GM23338 (cell line): Measurements from ENCODE around the gene SLC35B1. TPM values are rescaled to one million over a fixed set of nuclear protein-coding genes. Genes with fewer than 3 reads are reported as not detected.
A peak's percentile ranks its signal among the peaks of the same experiment; 100 is the strongest.

Experiments
- ATAC-seq: fragments of 200-7000 bp; cut with Tn5 transposase; 3 replicates; pipeline ENCODE4 v1.9.1; 2020
- DNase-seq: peaks from one replicate; pipeline ENCODE4 v3.0.0-alpha.2; 2015; ENCODE audit warnings: low spot score
- H2AFZ ChIP-seq: fragments of 200-600 bp; sonication (generic); 2 replicates; pipeline ENCODE4 v1.8.0; 2016; ENCODE audit warnings: antibody characterized with exemption, mild to moderate bottlenecking, moderate library complexity
- H3F3A ChIP-seq: fragments of 200-600 bp; sonication (generic); replicated peaks from 2 replicates; pipeline ENCODE4 v1.8.0; 2017; ENCODE audit warnings: antibody characterized with exemption, mixed run types, low read depth
- H3K27ac ChIP-seq: fragments of 200-600 bp; sonication (generic); 2 replicates; pipeline ENCODE4 v1.6.1; 2016; ENCODE audit warnings: low read depth
- H3K27me3 ChIP-seq: fragments of 200-600 bp; sonication (generic); 2 replicates; pipeline ENCODE4 v1.8.0; 2016; ENCODE audit warnings: mild to moderate bottlenecking, mixed run types, moderate library complexity; ENCODE audit not compliant: insufficient read depth
- H3K36me3 ChIP-seq: fragments of 200-600 bp; sonication (generic); 2 replicates; pipeline ENCODE4 v1.8.0; 2016; ENCODE audit warnings: mild to moderate bottlenecking; ENCODE audit not compliant: insufficient read depth
- H3K4me1 ChIP-seq: fragments of 200-600 bp; sonication (generic); 2 replicates; pipeline ENCODE4 v1.8.0; 2016; ENCODE audit warnings: mild to moderate bottlenecking, moderate library complexity; ENCODE audit not compliant: insufficient read depth
- H3K4me2 ChIP-seq: fragments of 200-600 bp; sonication (generic); 2 replicates; pipeline ENCODE4 v1.7.1; 2017; ENCODE audit warnings: mixed run types
- H3K4me3 ChIP-seq: fragments of 200-600 bp; sonication (generic); 2 replicates; pipeline ENCODE4 v1.6.1; 2016; ENCODE audit warnings: mixed run types
- H3K79me2 ChIP-seq: fragments of 200-600 bp; sonication (generic); replicated peaks from 2 replicates; pipeline ENCODE4 v1.8.0; 2017; ENCODE audit warnings: mild to moderate bottlenecking; ENCODE audit not compliant: insufficient read depth
- H3K9me2 ChIP-seq: fragments of 200-600 bp; sonication (generic); 2 replicates; pipeline ENCODE4 v1.8.0; 2017; ENCODE audit not compliant: insufficient read depth
- H4K20me1 ChIP-seq: fragments of 200-600 bp; sonication (generic); replicated peaks from 2 replicates; pipeline ENCODE4 v1.8.0; 2017; ENCODE audit warnings: mild to moderate bottlenecking; ENCODE audit not compliant: insufficient read depth
- H3K27ac Mint-ChIP-seq: 2 replicates; pipeline ENCODE4 v1.8.0; 2020; ENCODE audit warnings: inconsistent platforms, mild to moderate bottlenecking, moderate library complexity, mixed read lengths
- H3K27me3 Mint-ChIP-seq: 3 replicates; pipeline ENCODE4 v1.8.0; 2022; ENCODE audit warnings: low read depth, mild to moderate bottlenecking, moderate library complexity, mixed read lengths, inconsistent platforms; ENCODE audit not compliant: insufficient read depth, poor library complexity
- H3K36me3 Mint-ChIP-seq: 3 replicates; pipeline ENCODE4 v1.8.0; 2021; ENCODE audit warnings: low read depth, mild to moderate bottlenecking, inconsistent platforms, moderate library complexity, mixed read lengths
- H3K4me1 Mint-ChIP-seq: 3 replicates; pipeline ENCODE4 v1.8.0; 2020; ENCODE audit warnings: mild to moderate bottlenecking, inconsistent platforms, mixed read lengths
- H3K4me3 Mint-ChIP-seq: 3 replicates; pipeline ENCODE4 v1.8.0; 2021; ENCODE audit warnings: moderate library complexity, mild to moderate bottlenecking, inconsistent platforms, mixed read lengths
- H3K9me3 Mint-ChIP-seq: 3 replicates; pipeline ENCODE4 v1.8.0; 2020; ENCODE audit warnings: moderate library complexity, mild to moderate bottlenecking, inconsistent platforms, mixed read lengths
- CREB1 ChIP-seq: fragments of 250-450 bp; sonication (Bioruptor Pico); IDR thresholded peaks from 2 replicates; pipeline ENCODE4 v1.5.0; 2020; ENCODE audit warnings: low read depth, mild to moderate bottlenecking, moderate library complexity
- POLR2AphosphoS5 ChIP-seq: IDR thresholded peaks from 2 replicates; pipeline ENCODE4 v1.6.1; 2016; ENCODE audit warnings: antibody characterized with exemption, low read depth
- ZNF331 ChIP-seq: fragments of 250-450 bp; sonication (Bioruptor Pico); IDR thresholded peaks from 2 replicates; pipeline ENCODE4 v1.5.0; 2020; ENCODE audit warnings: low read depth, mild to moderate bottlenecking, moderate library complexity
- polyA plus RNA-seq: library from polyadenylated mRNA; unstranded; fragments of >200 nt; fragmentation: Nextera tagmentation; extraction: Ambion mirVana; gene quantifications from 2 replicates; pipeline ENCODE4 v1.2.1, GENCODE V29; 2016
- total RNA-seq: library from RNA; depleted of rRNA; stranded (reverse); fragments of >200 nt; shearing (Covaris generic); gene quantifications from 2 replicates; pipeline ENCODE4 v1.2.3, GENCODE V29; 2014
- TF ChIP-seq, protein P1 (sequence below), 2 experiments: fragments of 200-600 bp in 1 of 2; sonication (generic) in 1 of 2; conservative IDR thresholded peaks; 2 replicates each; pipeline versions ENCODE4 v1.5.1 to v1.6.1; 2016 to 2017; ENCODE audit warnings: antibody characterized with exemption in 2 of 2, low read depth in 2 of 2, mild to moderate bottlenecking in 2 of 2, moderate library complexity in 1 of 2
- TF ChIP-seq, protein P2 (sequence below): fragments of 250-450 bp; sonication (Bioruptor Pico); IDR thresholded peaks from 2 replicates; pipeline ENCODE4 v1.5.0; 2020; ENCODE audit warnings: mild to moderate bottlenecking, moderate library complexity
- TF ChIP-seq, protein P3 (sequence below): IDR thresholded peaks from 2 replicates; pipeline ENCODE4 v1.6.1; 2016; ENCODE audit warnings: antibody characterized with exemption

The SLC35B1 gene
- total and polyA plus RNA-seq, 2 experiments from 2014 or later = 56.7 to 58.9 TPM

DNA sequence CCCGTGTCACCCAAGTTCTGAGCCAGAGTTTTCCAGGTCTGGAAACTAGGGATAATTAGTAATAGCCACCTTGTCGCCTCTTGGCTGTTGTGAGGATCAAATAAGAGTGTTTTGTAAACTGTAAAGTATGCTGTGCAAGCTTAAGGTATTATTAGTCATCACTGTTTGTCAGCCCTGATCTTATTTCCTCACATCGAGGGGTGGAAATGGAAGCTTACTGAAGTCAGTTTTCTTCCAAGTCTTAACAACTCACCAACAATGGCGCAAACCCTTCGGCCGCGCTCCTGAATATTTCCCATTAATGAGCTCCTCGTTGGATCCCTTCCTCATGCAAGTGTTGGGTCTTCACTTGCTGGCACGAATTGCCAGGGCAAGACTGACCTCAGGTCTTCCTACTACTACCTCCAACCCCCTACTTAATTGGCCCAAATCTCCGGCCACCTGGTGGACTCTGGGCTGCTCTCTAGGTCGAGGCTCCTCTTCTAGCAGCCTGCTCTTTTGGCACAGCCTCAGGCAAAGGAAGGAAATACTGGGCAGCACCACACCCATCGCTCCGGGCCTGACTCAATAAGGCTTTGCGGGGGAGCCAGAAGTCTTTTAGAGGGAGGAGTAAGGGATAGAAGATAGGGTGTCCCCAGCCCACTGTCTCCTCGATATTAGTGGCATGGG lies 885 bp upstream of the SLC35B1 start:
- no peak overlapping the region for H2AFZ ChIP-seq
- peaks cover 14% of the 10 kb centered on the region; the same call in 1 of the 2 replicates for H3F3A ChIP-seq
- peak overlapping the region; percentile 73 for H3K27ac ChIP-seq
- peaks cover 3% of the 10 kb centered on the region; the same call in 1 of the 2 replicates for H3K4me1 ChIP-seq
- H3K79me2 ChIP-seq = peaks cover 13% of the 10 kb centered on the region
- H3K4me3 Mint-ChIP-seq = peak overlapping the region; percentile 92; the same call in 2 of the 3 replicates
- no peak overlapping the region for H3K4me2 ChIP-seq
- ATAC-seq = peak; percentile 15
- H3K27me3 ChIP-seq = no peaks in the 10 kb centered on the region
- no peaks in the 10 kb centered on the region for H3K9me3 Mint-ChIP-seq
- peaks cover 16% of the 10 kb centered on the region for H3K4me1 Mint-ChIP-seq
- TF ChIP-seq, protein P1, sequence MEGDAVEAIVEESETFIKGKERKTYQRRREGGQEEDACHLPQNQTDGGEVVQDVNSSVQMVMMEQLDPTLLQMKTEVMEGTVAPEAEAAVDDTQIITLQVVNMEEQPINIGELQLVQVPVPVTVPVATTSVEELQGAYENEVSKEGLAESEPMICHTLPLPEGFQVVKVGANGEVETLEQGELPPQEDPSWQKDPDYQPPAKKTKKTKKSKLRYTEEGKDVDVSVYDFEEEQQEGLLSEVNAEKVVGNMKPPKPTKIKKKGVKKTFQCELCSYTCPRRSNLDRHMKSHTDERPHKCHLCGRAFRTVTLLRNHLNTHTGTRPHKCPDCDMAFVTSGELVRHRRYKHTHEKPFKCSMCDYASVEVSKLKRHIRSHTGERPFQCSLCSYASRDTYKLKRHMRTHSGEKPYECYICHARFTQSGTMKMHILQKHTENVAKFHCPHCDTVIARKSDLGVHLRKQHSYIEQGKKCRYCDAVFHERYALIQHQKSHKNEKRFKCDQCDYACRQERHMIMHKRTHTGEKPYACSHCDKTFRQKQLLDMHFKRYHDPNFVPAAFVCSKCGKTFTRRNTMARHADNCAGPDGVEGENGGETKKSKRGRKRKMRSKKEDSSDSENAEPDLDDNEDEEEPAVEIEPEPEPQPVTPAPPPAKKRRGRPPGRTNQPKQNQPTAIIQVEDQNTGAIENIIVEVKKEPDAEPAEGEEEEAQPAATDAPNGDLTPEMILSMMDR (conservative IDR thresholded peaks at IDR 0.05; ENCODE audit: low read depth in 2 of 2) = peak in 1 of 2 experiments; percentile 6; a peak in 1 of 4 replicates
- no peak for TF ChIP-seq CREB1 (CRISPR knock-in tag)
- peak overlapping the region; percentile 76 for H3K27ac Mint-ChIP-seq
- no peaks in the 10 kb centered on the region for H4K20me1 ChIP-seq
- peaks cover 35% of the 10 kb centered on the region for H3K36me3 Mint-ChIP-seq
- H3K36me3 ChIP-seq = peaks cover 12% of the 10 kb centered on the region
- no peaks in the 10 kb centered on the region for H3K9me2 ChIP-seq
- DNase-seq = peak; percentile 61
- H3K27me3 Mint-ChIP-seq = peaks cover 10% of the 10 kb centered on the region
- H3K4me3 ChIP-seq = no peak overlapping the region

DNA sequence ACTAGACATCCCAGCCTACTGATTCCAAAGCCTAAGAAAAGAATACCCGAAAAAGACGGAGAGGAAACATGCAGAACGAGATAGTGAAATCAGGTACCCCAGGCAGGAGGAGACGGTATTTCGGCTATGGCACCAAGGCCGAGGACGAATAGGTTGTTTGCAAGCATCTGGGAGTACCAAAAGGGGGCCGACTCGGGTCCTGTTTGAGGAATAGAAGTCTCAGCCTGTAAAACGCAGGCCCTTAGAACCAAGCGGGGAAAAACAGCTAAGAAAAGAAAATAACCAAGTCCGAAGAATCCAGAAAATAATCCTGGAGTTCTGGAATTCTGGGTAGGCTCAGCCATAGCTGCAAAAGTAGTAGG lies 537 bp downstream of the SLC35B1 start:
- peaks cover 42% of the 10 kb centered on the region for H3K36me3 Mint-ChIP-seq

More for the DNA sequence above, 537 bp downstream of the SLC35B1 start:
- H3K9me2 ChIP-seq = no peaks in the 10 kb centered on the region
- H3K36me3 ChIP-seq = peaks cover 18% of the 10 kb centered on the region
- peak overlapping the region; percentile 100 for H3K27ac Mint-ChIP-seq
- peaks cover 13% of the 10 kb centered on the region for H3K79me2 ChIP-seq
- H3K4me3 Mint-ChIP-seq = peak overlapping the region; percentile 92
- H2AFZ ChIP-seq = peak overlapping the region; percentile 2
- peak; percentile 43 for DNase-seq
- H3K27me3 Mint-ChIP-seq = peaks cover 8% of the 10 kb centered on the region
- H3K27ac ChIP-seq = peak overlapping the region; percentile 76; the same call in 1 of the 2 replicates
- no peak for ATAC-seq
- no peaks in the 10 kb centered on the region for H3K27me3 ChIP-seq
- H4K20me1 ChIP-seq = no peaks in the 10 kb centered on the region
- H3F3A ChIP-seq = peaks cover 14% of the 10 kb centered on the region; the same call in 1 of the 2 replicates
- H3K4me3 ChIP-seq = peak overlapping the region; percentile 99
- peaks cover 3% of the 10 kb centered on the region; the same call in 1 of the 2 replicates for H3K4me1 ChIP-seq
- peak overlapping the region; percentile 98 for H3K4me2 ChIP-seq
- peaks cover 16% of the 10 kb centered on the region for H3K4me1 Mint-ChIP-seq
- TF ChIP-seq CREB1 (CRISPR knock-in tag) (no peak), POLR2AphosphoS5 (no peak), ZNF331 (CRISPR knock-in tag) (no peak)
- TF ChIP-seq, protein P2, sequence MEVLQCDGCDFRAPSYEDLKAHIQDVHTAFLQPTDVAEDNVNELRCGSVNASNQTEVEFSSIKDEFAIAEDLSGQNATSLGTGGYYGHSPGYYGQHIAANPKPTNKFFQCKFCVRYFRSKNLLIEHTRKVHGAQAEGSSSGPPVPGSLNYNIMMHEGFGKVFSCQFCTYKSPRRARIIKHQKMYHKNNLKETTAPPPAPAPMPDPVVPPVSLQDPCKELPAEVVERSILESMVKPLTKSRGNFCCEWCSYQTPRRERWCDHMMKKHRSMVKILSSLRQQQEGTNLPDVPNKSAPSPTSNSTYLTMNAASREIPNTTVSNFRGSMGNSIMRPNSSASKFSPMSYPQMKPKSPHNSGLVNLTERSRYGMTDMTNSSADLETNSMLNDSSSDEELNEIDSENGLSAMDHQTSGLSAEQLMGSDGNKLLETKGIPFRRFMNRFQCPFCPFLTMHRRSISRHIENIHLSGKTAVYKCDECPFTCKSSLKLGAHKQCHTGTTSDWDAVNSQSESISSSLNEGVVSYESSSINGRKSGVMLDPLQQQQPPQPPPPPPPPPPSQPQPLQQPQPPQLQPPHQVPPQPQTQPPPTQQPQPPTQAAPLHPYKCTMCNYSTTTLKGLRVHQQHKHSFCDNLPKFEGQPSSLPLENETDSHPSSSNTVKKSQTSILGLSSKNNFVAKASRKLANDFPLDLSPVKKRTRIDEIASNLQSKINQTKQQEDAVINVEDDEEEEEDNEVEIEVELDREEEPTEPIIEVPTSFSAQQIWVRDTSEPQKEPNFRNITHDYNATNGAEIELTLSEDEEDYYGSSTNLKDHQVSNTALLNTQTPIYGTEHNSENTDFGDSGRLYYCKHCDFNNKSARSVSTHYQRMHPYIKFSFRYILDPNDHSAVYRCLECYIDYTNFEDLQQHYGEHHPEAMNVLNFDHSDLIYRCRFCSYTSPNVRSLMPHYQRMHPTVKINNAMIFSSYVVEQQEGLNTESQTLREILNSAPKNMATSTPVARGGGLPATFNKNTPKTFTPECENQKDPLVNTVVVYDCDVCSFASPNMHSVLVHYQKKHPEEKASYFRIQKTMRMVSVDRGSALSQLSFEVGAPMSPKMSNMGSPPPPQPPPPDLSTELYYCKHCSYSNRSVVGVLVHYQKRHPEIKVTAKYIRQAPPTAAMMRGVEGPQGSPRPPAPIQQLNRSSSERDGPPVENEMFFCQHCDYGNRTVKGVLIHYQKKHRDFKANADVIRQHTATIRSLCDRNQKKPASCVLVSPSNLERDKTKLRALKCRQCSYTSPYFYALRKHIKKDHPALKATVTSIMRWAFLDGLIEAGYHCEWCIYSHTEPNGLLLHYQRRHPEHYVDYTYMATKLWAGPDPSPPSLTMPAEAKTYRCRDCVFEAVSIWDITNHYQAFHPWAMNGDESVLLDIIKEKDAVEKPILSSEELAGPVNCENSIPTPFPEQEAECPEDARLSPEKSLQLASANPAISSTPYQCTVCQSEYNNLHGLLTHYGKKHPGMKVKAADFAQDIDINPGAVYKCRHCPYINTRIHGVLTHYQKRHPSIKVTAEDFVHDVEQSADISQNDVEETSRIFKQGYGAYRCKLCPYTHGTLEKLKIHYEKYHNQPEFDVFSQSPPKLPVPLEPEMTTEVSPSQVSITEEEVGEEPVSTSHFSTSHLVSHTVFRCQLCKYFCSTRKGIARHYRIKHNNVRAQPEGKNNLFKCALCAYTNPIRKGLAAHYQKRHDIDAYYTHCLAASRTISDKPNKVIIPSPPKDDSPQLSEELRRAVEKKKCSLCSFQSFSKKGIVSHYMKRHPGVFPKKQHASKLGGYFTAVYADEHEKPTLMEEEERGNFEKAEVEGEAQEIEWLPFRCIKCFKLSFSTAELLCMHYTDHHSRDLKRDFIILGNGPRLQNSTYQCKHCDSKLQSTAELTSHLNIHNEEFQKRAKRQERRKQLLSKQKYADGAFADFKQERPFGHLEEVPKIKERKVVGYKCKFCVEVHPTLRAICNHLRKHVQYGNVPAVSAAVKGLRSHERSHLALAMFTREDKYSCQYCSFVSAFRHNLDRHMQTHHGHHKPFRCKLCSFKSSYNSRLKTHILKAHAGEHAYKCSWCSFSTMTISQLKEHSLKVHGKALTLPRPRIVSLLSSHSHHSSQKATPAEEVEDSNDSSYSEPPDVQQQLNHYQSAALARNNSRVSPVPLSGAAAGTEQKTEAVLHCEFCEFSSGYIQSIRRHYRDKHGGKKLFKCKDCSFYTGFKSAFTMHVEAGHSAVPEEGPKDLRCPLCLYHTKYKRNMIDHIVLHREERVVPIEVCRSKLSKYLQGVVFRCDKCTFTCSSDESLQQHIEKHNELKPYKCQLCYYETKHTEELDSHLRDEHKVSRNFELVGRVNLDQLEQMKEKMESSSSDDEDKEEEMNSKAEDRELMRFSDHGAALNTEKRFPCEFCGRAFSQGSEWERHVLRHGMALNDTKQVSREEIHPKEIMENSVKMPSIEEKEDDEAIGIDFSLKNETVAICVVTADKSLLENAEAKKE (CRISPR knock-in tag) = no peak
- TF ChIP-seq, protein P3, sequence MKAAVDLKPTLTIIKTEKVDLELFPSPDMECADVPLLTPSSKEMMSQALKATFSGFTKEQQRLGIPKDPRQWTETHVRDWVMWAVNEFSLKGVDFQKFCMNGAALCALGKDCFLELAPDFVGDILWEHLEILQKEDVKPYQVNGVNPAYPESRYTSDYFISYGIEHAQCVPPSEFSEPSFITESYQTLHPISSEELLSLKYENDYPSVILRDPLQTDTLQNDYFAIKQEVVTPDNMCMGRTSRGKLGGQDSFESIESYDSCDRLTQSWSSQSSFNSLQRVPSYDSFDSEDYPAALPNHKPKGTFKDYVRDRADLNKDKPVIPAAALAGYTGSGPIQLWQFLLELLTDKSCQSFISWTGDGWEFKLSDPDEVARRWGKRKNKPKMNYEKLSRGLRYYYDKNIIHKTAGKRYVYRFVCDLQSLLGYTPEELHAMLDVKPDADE = no peak
- H3K9me3 Mint-ChIP-seq = no peaks in the 10 kb centered on the region
